HUES6 (cell line): ENCODE measurements around the gene UFSP1.

Experiments used
- H3K27ac ChIP-seq: 2 replicates; pipeline ENCODE4 v1.7.0; 2013; ENCODE audit warnings: low read depth, mild to moderate bottlenecking, low read length, inconsistent platforms
- H3K27me3 ChIP-seq: 2 replicates; pipeline ENCODE4 v1.6.1; 2013; ENCODE audit warnings: low read length; ENCODE audit not compliant: control insufficient read depth, insufficient read depth
- H3K36me3 ChIP-seq: 2 replicates; pipeline ENCODE4 v1.6.1; 2013; ENCODE audit warnings: low read length; ENCODE audit not compliant: control insufficient read depth, insufficient read depth
- H3K4me1 ChIP-seq: 2 replicates; pipeline ENCODE4 v1.6.1; 2013; ENCODE audit warnings: low read length; ENCODE audit not compliant: control insufficient read depth, insufficient read depth
- H3K4me3 ChIP-seq: 2 replicates; pipeline ENCODE4 v1.5.1; 2013; ENCODE audit warnings: low read depth, low read length
- H3K9ac ChIP-seq: one replicate; pipeline ENCODE4 v1.6.1; 2013; ENCODE audit warnings: mild to moderate bottlenecking, low read length
- H3K9me3 ChIP-seq: 2 replicates; pipeline ENCODE4 v1.6.1; 2013; ENCODE audit warnings: low read depth, low read length; ENCODE audit not compliant: control insufficient read depth, insufficient read depth

UFSP1 gene

DNA sequence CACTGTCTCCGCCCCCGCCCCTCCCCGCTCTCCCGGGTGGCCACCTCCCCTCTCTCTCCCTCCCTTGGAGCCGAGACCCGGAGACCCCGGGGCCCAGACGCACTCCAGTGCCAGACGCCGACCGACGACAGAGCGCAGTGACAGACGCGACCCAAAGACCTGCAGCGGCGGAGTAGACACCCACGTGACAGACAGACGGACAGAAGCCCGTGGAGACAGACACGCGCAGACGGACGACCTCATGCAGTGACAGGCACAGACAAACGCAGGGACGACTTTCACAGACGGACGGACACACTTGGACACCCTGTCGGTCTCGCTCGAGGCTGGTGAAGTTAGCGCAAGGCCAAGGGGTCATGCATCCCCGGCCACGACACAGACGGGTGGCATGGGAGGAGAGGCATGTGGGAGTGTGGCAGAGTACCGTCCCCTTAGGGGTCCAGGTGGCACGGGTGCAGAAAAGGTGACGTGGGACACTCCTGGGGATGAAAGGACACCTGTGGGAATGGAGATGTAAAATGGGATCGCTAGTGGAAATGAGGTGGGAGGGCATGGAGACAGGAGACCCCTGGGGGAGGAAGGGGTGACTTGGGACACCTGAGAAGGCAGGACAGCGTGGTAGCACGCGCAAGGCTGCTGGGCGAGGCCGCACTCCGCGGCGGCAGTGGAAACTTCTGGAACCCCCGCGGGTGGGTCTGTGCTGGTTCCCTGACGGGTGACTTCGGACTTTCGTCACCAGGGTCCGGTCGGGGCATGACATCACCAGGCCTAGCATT lies 6.6 kb upstream of the UFSP1 start:
- peaks cover 26% of the 10 kb centered on the region for H3K4me1 ChIP-seq
- H3K27ac ChIP-seq: no peak overlapping the region
- H3K27me3 ChIP-seq: peaks cover 22% of the 10 kb centered on the region
- H3K9ac ChIP-seq: peak overlapping the region; percentile 74
- peak overlapping the region; percentile 61 for H3K4me3 ChIP-seq
- H3K9me3 ChIP-seq: no peaks in the 10 kb centered on the region
- peaks cover 5% of the 10 kb centered on the region; the same call in 1 of the 2 replicates for H3K36me3 ChIP-seq

DNA sequence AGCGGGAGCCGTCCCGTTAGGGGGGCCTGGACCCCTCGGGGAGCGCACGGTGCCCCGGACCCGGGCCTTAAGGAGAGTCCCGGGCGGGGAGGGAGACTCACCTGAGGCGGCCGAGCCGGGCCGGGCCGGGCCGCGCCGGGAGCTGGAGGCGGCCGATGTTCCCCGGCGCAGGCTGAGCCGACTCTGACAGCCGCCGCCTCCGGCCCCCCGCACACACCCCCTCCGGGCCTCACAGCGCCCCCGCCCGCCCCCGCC lies 6.1 kb upstream of the UFSP1 start, which contains the start of gene ACHE:
Gene ACHE, minus strand, starts transcription at position 188 of the 255 bp plus-strand sequence. CDS start 1,656 bp downstream, outside the sequence.
- H3K4me1 ChIP-seq: peaks cover 27% of the 10 kb centered on the region
- H3K36me3 ChIP-seq: peaks cover 5% of the 10 kb centered on the region; the same call in 1 of the 2 replicates
- H3K27ac ChIP-seq: no peak within 1 kb of the TSS
- H3K4me3 ChIP-seq: peak within 1 kb of the TSS; percentile 68
- H3K9ac ChIP-seq: peak within 1 kb of the TSS; percentile 74
- no peaks in the 10 kb centered on the region for H3K9me3 ChIP-seq
- H3K27me3 ChIP-seq: peaks cover 22% of the 10 kb centered on the region

DNA sequence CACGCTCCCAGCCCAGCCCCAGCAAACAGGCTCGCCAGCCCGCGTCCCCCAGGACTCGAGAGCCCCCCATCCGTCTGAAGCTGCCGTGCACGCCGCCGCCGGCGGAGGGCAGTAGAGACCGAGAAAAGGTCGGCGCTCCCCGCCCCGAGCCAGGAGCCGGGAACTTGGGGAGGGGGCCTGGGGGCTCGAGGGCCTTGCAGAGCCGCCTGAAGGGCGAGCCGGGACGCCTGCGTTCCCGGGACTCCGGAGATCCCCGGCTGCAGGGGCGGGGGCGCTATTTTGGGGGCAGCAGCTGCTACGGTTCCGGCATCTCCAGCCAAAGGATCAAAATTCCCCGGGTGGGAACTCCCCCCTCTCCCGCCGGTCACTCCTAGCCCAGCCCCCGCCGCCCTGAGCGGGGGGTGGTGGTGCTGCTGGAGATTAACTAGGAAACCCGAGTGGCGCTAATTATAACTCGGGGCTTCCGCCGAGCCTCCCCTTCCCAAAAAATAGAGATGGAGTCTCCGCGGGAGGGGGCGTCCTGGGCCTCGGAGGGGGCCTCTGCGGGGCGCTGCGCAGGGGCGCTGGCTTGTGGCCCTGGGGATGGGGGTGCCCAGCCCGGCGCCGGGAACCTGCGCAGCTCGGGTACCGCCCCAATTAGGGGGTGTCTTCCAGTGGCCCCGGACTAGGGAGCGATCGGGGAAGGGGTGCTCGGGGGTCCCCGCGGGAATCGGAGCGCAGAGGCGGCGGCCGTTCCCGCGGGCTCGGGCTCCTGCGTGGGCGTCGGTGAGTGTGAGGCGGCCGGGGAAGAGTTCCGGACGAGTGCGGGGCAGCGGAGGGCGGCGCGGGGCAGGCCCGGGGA lies 5.6 kb upstream of the UFSP1 start:
- H3K4me1 ChIP-seq: peaks cover 27% of the 10 kb centered on the region
- H3K4me3 ChIP-seq: peak overlapping the region; percentile 68
- H3K27me3 ChIP-seq: peaks cover 22% of the 10 kb centered on the region
- no peaks in the 10 kb centered on the region for H3K9me3 ChIP-seq
- no peak overlapping the region for H3K27ac ChIP-seq
- H3K36me3 ChIP-seq: peaks cover 5% of the 10 kb centered on the region; the same call in 1 of the 2 replicates
- H3K9ac ChIP-seq: peak overlapping the region; percentile 50

DNA sequence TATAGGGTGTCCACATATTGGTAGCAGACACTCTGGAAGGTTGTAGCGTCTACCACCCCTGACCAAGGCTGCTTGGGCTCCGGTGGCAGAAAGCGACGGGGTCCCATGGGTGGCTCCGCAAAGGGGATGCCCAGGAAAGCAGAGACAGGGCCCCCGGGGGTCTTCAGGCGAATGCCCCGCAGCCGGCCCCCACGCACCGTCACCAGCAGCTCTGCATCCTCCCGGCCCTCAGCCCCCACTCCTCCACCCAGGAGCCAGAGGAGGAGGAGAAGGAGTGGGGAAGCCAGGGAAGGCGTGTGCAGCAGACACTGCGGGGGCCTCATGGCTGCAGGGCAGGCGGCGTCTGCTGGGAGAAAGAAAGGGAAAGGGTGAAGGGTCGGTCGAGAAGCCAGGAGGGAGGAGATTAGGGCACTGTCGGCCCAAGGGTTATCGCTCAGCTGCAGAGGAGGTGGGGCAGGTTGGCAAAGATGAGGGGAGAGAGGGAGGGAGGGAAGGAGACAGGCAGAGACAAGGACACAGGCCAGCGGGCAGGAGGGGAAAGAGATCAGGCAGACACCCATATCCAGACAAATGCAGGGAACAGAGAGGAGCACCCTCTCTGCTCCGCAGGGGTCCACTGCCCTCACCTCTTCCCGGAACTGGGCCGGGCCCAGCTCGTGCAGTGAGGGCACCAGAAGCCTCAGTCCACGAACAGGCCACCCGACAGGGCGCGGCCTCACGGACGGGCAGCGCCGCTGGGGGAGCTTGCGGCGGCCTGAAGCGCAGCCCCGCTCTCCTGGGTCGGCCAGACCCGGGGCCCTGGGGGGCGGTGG lies 4.6 kb upstream of the UFSP1 start:
- H3K27me3 ChIP-seq: peaks cover 22% of the 10 kb centered on the region
- H3K27ac ChIP-seq: no peak overlapping the region
- H3K9ac ChIP-seq: peak overlapping the region; percentile 46

DNA sequence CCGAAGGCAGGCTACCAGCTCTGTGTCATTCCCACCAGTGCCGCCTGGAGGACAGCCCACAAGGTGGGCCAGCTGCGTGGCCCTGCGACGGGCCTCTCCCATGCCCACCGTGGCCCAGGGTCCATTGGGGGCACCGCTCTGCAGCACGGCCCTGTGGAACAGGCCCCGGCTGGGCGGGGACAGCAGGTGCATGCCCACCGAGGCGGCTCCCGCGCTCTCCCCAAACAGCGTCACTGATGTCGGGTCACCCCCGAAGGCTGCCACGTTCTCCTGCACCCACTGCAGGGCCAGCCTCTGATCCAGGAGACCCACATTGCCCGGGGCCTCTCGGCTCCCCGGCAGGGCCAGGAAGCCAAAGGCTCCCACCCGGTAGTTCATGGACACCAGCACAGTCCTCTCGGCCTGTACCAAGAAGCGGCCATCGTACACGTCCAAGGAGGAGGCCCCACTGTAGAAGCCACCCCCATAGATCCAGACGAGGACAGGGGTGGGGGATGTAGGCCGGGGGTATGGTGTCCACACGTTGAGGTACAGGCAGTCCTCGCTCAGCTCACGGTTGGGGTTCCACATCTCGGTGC lies 3.9 kb upstream of the UFSP1 start:
- H3K4me3 ChIP-seq: no peak overlapping the region
- H3K9me3 ChIP-seq: no peaks in the 10 kb centered on the region
- H3K27ac ChIP-seq: no peak overlapping the region
- peaks cover 30% of the 10 kb centered on the region for H3K4me1 ChIP-seq
- peaks cover 9% of the 10 kb centered on the region for H3K36me3 ChIP-seq
- peaks cover 22% of the 10 kb centered on the region for H3K27me3 ChIP-seq
- H3K9ac ChIP-seq: no peak overlapping the region

More for the DNA sequence above, 4.6 kb upstream of the UFSP1 start:
- Histone ChIP-seq H3K4me1 (peaks cover 27% of the 10 kb centered on the region), H3K9me3 (no peaks in the 10 kb centered on the region), H3K4me3 (peak overlapping the region; percentile 68), H3K36me3 (peaks cover 5% of the 10 kb centered on the region; the same call in 1 of the 2 replicates)

DNA sequence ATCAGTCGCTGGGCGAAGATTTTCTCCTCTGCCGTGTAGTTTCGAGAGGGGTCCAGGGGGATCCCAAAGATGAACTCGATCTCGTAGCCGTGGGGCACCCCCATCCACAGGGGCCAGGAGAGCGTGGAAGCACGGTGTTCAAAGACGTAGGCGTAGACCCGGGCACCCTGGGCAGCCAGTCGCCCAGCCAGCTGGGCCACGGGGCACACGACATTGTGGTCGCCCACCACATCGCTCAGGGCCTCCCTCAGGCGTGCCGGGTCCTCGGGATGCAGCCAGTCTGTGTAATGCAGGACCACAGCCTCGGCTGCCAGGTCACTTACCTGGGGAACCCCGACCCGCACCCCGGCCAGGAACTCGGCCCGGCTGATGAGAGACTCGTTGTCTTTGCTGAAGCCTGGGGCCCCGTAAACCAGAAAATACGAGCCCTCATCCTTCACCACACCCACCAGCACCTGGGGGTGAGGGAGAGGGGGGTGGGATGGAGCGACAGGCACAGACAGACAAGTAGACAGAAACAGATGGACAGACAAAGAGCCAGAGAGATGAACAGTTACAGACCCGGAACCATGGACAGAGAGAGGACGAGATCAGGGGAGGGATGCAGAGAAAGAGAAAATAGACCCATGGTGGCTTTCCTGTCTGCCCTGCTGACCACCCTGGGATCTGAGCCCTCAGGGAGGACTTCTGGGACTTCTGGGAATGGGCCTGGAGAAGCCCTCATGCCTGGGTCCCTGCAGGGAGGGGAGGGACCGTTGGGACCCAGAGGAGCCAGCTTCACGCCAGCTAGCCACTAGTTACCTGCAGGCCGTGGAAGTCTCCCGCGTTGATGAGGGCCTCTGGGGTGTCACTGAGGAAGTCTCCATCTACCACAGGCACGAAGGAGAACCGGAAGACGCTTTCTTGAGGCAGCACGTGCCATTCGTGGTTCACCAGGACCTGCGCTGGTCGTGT lies 3.1 kb upstream of the UFSP1 start:
- Histone ChIP-seq H3K4me1 (peaks cover 37% of the 10 kb centered on the region), H3K9ac (no peak overlapping the region), H3K27ac (no peak overlapping the region), H3K27me3 (peaks cover 19% of the 10 kb centered on the region), H3K4me3 (no peak overlapping the region), H3K36me3 (peaks cover 17% of the 10 kb centered on the region), H3K9me3 (no peaks in the 10 kb centered on the region)

DNA sequence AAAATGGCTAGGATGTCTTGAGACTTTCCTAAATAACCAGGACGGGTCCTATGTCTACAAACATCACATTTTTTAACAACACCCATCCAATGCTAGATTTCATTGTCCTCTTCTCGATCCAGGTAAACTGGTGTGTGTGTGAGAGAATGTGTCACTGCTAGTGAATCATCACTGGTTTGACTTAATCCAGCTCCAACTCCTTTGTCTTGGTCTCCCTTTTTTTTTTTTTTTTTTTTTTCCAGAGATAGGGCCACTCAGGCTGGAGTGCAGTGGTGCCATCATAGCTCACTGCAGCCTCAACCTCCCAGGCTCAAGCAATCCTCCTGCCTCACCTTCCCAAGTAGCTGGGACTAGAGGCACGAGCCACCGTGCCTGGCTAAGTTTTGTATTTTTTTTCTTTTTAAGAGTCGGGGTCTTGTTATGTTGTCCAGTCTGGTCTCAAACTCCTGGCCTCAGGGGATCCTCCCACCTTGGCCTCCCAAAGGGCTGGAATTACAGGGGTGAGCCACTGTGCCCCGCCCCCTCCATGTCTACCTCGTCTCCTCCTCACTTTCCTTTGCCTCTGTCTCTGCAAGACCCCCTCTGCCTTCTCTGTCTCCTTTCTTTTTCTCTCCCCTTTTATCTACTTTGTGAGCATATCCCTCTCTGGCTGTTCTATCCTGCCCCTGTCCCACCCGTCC lies 2.2 kb upstream of the UFSP1 start:
- Histone ChIP-seq H3K9ac (peak overlapping the region; percentile 86), H3K4me1 (peaks cover 44% of the 10 kb centered on the region), H3K27me3 (peaks cover 16% of the 10 kb centered on the region), H3K36me3 (peaks cover 26% of the 10 kb centered on the region), H3K9me3 (no peaks in the 10 kb centered on the region), H3K27ac (peak overlapping the region; percentile 44; the same call in 1 of the 2 replicates), H3K4me3 (peak overlapping the region; percentile 66)

DNA sequence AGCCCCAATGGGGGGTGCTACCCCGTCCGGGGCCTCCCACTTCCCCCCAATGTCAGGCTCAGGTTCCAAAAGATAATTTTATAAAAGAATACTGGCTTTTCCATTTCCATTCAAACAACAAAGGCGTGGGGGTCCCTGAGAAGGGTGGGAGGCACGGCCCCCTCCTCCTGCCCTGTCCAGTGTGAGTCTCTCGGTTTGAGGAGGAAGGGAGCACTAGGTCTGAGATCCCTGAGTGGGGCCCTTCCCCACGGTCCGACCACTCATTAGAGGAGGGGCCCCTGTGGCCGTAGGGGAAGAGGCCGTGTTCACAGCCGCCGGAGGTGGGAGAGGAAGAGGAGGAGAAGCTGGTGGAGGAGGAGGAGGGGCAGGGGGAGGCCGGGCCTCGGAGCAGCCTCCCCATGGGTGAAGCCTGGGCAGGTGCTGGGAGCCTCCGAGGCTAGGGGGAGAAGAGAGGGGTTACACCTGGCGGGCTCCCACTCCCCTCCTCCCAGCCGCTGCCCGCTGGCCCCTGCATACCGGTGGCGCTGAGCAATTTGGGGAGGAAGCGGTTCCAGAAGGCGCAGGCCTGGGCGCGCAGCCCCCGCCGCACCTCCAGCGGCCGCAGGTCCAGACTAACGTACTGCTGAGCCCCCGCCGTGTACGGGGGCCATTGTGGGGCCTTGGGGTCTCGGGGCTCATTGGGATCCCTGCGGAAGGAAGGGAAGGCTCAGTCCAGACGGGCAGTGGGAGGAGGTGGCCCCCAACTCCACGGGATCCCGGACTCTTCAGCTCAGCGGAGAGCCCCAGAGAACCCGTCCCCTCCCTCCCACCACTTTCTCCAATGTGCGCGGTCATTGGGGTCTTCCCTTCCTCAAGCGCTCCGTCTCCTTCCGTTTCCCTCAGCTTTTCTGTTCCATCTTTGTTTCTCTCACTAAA lies 1.4 kb upstream of the UFSP1 start:
- Histone ChIP-seq H3K4me3 (peak overlapping the region; percentile 66), H3K36me3 (peaks cover 34% of the 10 kb centered on the region), H3K9ac (peak overlapping the region; percentile 86), H3K27me3 (peaks cover 8% of the 10 kb centered on the region), H3K27ac (peak overlapping the region; percentile 44; the same call in 1 of the 2 replicates), H3K9me3 (no peaks in the 10 kb centered on the region), H3K4me1 (peaks cover 37% of the 10 kb centered on the region)
